ENCODE results near the gene ARPC2.

Gene ARPC2

GRCh38 chr2:218217360-218218267 lies 625 bp downstream of the ARPC2 start:
- peak overlapping the region; percentile 92 for H3K27ac ChIP-seq
- TF ChIP-seq CTCF (conservative IDR thresholded peaks at IDR 0.05) = no peak

- peak overlapping the region; percentile 92; the same call in 1 of the 2 replicates for H3K27ac ChIP-seq
- TF ChIP-seq CTCF (conservative IDR thresholded peaks at IDR 0.05) = no peak
- TF ChIP-seq ZFX (IDR thresholded peaks at IDR 0.05) = no peak
These were observed 1.5 kb downstream of the ARPC2 start for GRCh38 chr2:218218268-218219185.

GRCh38 chr2:218219934-218220333 lies 2.9 kb downstream of the ARPC2 start:
- TF ChIP-seq ZFX (IDR thresholded peaks at IDR 0.05) (no peak), CTCF (conservative IDR thresholded peaks at IDR 0.05) (no peak)
- H3K27ac ChIP-seq = no peak overlapping the region

- H3K27ac ChIP-seq = no peak overlapping the region
- no peak for TF ChIP-seq ZFX (IDR thresholded peaks at IDR 0.05)
- no peak for TF ChIP-seq CTCF (conservative IDR thresholded peaks at IDR 0.05)
These were observed 4.0 kb downstream of the ARPC2 start for GRCh38 chr2:218221000-218221399.

GRCh38 chr2:218223046-218223445 lies 6.1 kb downstream of the ARPC2 start:
- TF ChIP-seq ZFX (IDR thresholded peaks at IDR 0.05) (no peak), CTCF (conservative IDR thresholded peaks at IDR 0.05) (no peak)
- H3K27ac ChIP-seq = no peak overlapping the region

- TF ChIP-seq ZFX (IDR thresholded peaks at IDR 0.05) (no peak), CTCF (conservative IDR thresholded peaks at IDR 0.05) (no peak)
- H3K27ac ChIP-seq = no peak overlapping the region
These were observed 7.2 kb downstream of the ARPC2 start for GRCh38 chr2:218224186-218224585.

- no peak overlapping the region for H3K27ac ChIP-seq
- TF ChIP-seq CTCF (conservative IDR thresholded peaks at IDR 0.05) = no peak
- no peak for TF ChIP-seq ZFX (IDR thresholded peaks at IDR 0.05)
These were observed 9.9 kb downstream of the ARPC2 start for GRCh38 chr2:218226903-218227302.
